ENCODE results near the gene NEURL3. TPM values are rescaled to one million over a fixed set of nuclear protein-coding genes. Genes with fewer than 3 reads are reported as not detected.

Gene NEURL3
- total and polyA plus RNA-seq, 2 donors (not counting 3 experiments of a cell fraction or from before 2014, with no cell fraction given): not detected

GRCh38 chr2:96549967-96550786 lies 45.0 kb upstream of the NEURL3 start:
- TF ChIP-seq GATA2 (IDR thresholded peaks at IDR 0.05; ENCODE audit: insufficient read depth, insufficient read length, low read depth, low read length) (no peak), MYC (IDR thresholded peaks at IDR 0.05; ENCODE audit: low read depth, low read length) (no peak), CTCF (IDR thresholded peaks at IDR 0.05; ENCODE audit: extremely low read depth in 1 of 2, insufficient read depth in 1 of 2, low read depth in 1 of 2, low read length in 2 of 2) (peak; percentile 34)
- CTCF ChIA-PET: interaction anchor here (0.6 to 11.6 kb wide), 4 partner anchors 11 to 43 kb away, joined by 3 to 130 read pairs (median 52); partner anchors contain the start of gene ARID5A
- intact Hi-C loops (cut with micrococcal nuclease): no loop called here

GRCh38 chr2:96549466-96549785 lies 44.3 kb upstream of the NEURL3 start:
- Histone ChIP-seq H4K20me1 (replicated peaks; ENCODE audit: control insufficient read depth, extremely low read depth, insufficient read depth, low read length) (no peaks in the 10 kb centered on the region), H3K4me3 (replicated peaks in 1 of 3; ENCODE audit: insufficient read depth in 1 of 3, low read depth in 1 of 3, low read length in 3 of 3) (no peak overlapping the region), H3K4me1 (ENCODE audit: control insufficient read depth, extremely low read depth, insufficient read depth, low read length) (no peaks in the 10 kb centered on the region), H3K36me3 (ENCODE audit: control insufficient read depth in 2 of 2, extremely low read depth in 1 of 2, insufficient read depth in 2 of 2, low read length in 2 of 2) (peaks cover 5 to 41% of the 10 kb centered on the region in 2 experiments), H3K9me3 (replicated peaks; ENCODE audit: control insufficient read depth, insufficient read depth, low read length) (no peaks in the 10 kb centered on the region), H2AFZ (ENCODE audit: low read depth, low read length) (no peak overlapping the region), H3K79me2 (ENCODE audit: control insufficient read depth, insufficient read depth, low read length) (peaks cover 8% of the 10 kb centered on the region), H3K9ac (replicated peaks; ENCODE audit: extremely low read depth, insufficient read depth, low read length) (no peak overlapping the region), H3K27ac (ENCODE audit: insufficient read depth, low read depth, low read length) (no peak overlapping the region), H3K4me2 (ENCODE audit: insufficient read depth, low read length) (no peak overlapping the region), H3K27me3 (ENCODE audit: control insufficient read depth in 2 of 2, insufficient read depth in 2 of 2, low read length in 2 of 2) (no peaks in the 10 kb centered on the region), H3K9me1 (replicated peaks; ENCODE audit: control insufficient read depth, extremely low read depth, insufficient read depth, low read length) (no peaks in the 10 kb centered on the region)
- POLR2A ChIA-PET: no interaction called here
- FAIRE-seq (no peak), DNase-seq (ENCODE audit: low read depth, low spot score) (no peak)
- no TSS peak for BruUV-seq (replicated peaks)
- intact Hi-C loops (cut with micrococcal nuclease): no loop called here
- no peak for TF ChIP-seq CTCF (IDR thresholded peaks at IDR 0.05; ENCODE audit: extremely low read depth in 1 of 2, insufficient read depth in 1 of 2, low read depth in 1 of 2, low read length in 2 of 2)
- no peak for TF ChIP-seq JUN (IDR thresholded peaks at IDR 0.05; ENCODE audit: borderline replicate concordance, insufficient read depth, insufficient read length, low read depth)
- no peak for TF ChIP-seq POLR2A (IDR thresholded peaks at IDR 0.05; ENCODE audit: low read depth, low read length)
- no peak for TF ChIP-seq EZH2 (IDR thresholded peaks at IDR 0.05; ENCODE audit: borderline replicate concordance, low read depth, low read length, severe bottlenecking)
- TF ChIP-seq FOS (IDR thresholded peaks at IDR 0.05; ENCODE audit: borderline replicate concordance, insufficient read depth, low read length): no peak
- TF ChIP-seq MAX (IDR thresholded peaks at IDR 0.05; ENCODE audit: insufficient read depth, insufficient read length): no peak
- TF ChIP-seq MYC (IDR thresholded peaks at IDR 0.05; ENCODE audit: low read depth, low read length): no peak
- no peak for TF ChIP-seq GATA2 (IDR thresholded peaks at IDR 0.05; ENCODE audit: insufficient read depth, insufficient read length, low read depth, low read length)
- no peak for TF ChIP-seq POLR2AphosphoS5 (IDR thresholded peaks at IDR 0.05; ENCODE audit: insufficient read depth, low read depth, low read length)
- dilution Hi-C loops (cut with MboI; ENCODE audit: extremely low pct_ligation_motif_present, low sequenced_read_pairs): no loop called here
- CTCF ChIA-PET: interaction anchor here (0.6 to 11.6 kb wide), 4 partner anchors 11 to 43 kb away, joined by 3 to 130 read pairs (median 52); partner anchors contain the start of gene ARID5A

More at GRCh38 chr2:96549967-96550786, 45.0 kb upstream of the NEURL3 start:
- H3K4me2 ChIP-seq (ENCODE audit: insufficient read depth, low read length): no peak overlapping the region
- no peaks in the 10 kb centered on the region for H3K9me1 ChIP-seq (replicated peaks; ENCODE audit: control insufficient read depth, extremely low read depth, insufficient read depth, low read length)
- no peak overlapping the region for H2AFZ ChIP-seq (ENCODE audit: low read depth, low read length)
- H3K4me1 ChIP-seq (ENCODE audit: control insufficient read depth, extremely low read depth, insufficient read depth, low read length): no peaks in the 10 kb centered on the region
- DNase-seq (ENCODE audit: low read depth, low spot score) (no peak), FAIRE-seq (no peak)
- H3K9me3 ChIP-seq (replicated peaks; ENCODE audit: control insufficient read depth, insufficient read depth, low read length): no peaks in the 10 kb centered on the region
- H3K79me2 ChIP-seq (ENCODE audit: control insufficient read depth, insufficient read depth, low read length): peaks cover 8% of the 10 kb centered on the region
- H3K9ac ChIP-seq (replicated peaks; ENCODE audit: extremely low read depth, insufficient read depth, low read length): no peak overlapping the region
- no peak overlapping the region for H3K4me3 ChIP-seq (replicated peaks in 1 of 3; ENCODE audit: insufficient read depth in 1 of 3, low read depth in 1 of 3, low read length in 3 of 3)
- BruUV-seq (replicated peaks): no TSS peak
- dilution Hi-C loops (cut with MboI; ENCODE audit: extremely low pct_ligation_motif_present, low sequenced_read_pairs): no loop called here
- peaks cover 5 to 41% of the 10 kb centered on the region in 2 experiments for H3K36me3 ChIP-seq (ENCODE audit: control insufficient read depth in 2 of 2, extremely low read depth in 1 of 2, insufficient read depth in 2 of 2, low read length in 2 of 2)
- no peak overlapping the region for H3K27ac ChIP-seq (ENCODE audit: insufficient read depth, low read depth, low read length)
- POLR2A ChIA-PET: no interaction called here
- no peaks in the 10 kb centered on the region for H4K20me1 ChIP-seq (replicated peaks; ENCODE audit: control insufficient read depth, extremely low read depth, insufficient read depth, low read length)
- H3K27me3 ChIP-seq (ENCODE audit: control insufficient read depth in 2 of 2, insufficient read depth in 2 of 2, low read length in 2 of 2): no peaks in the 10 kb centered on the region

Data from endothelial cell of umbilical vein (primary cell).